ENCODE results near the gene AFF3. TPM values are rescaled to one million over a fixed set of nuclear protein-coding genes. Genes with fewer than 3 reads are reported as not detected.

The AFF3 gene
- total and polyA plus RNA-seq, 2 of the 4 experiments (the other 2 are of a cell fraction), result 12.9 to 14.3 TPM

GRCh38 chr2:99678625-99679024 is 463.8 kb downstream of the AFF3 start:
- Histone ChIP-seq H2AK9ac (replicated peaks; ENCODE audit: low read depth, low read length, poor library complexity) (no peak overlapping the region), H3K4me2 (ENCODE audit: low read depth, low read length) (no peak overlapping the region), H4K8ac (ENCODE audit: low read depth in 2 of 2, low read length in 2 of 2) (no peak overlapping the region), H3K4me1 (ENCODE audit: control insufficient read depth, insufficient read depth, low read length) (peaks cover 15% of the 10 kb centered on the region), H3K4ac (ENCODE audit: low read depth, low read length) (no peak overlapping the region), H2BK5ac (ENCODE audit: low read depth, low read length, poor library complexity, severe bottlenecking) (no peak overlapping the region), H2AK5ac (ENCODE audit: low read depth, low read length) (no peak overlapping the region), H3K27ac (ENCODE audit: insufficient read depth, low read length) (no peak overlapping the region), H4K20me1 (ENCODE audit: insufficient read depth, low read length) (no peaks in the 10 kb centered on the region), H4K91ac (ENCODE audit: insufficient read depth, low read depth, low read length) (no peak overlapping the region), H2BK120ac (ENCODE audit: low read depth, low read length) (no peak overlapping the region), H2AFZ (replicated peaks; ENCODE audit: low read length, poor library complexity) (no peak overlapping the region), H3K18ac (ENCODE audit: low read depth, low read length) (no peak overlapping the region), H3K9me1 (ENCODE audit: insufficient read depth, low read length) (no peaks in the 10 kb centered on the region), H3K23ac (ENCODE audit: low read depth, low read length) (no peak overlapping the region), H3K9ac (ENCODE audit: low read depth, low read length) (no peak overlapping the region), H3K79me1 (ENCODE audit: low read depth in 1 of 2, low read length in 2 of 2) (no peaks in the 10 kb centered on the region; a peak in 1 of 4 replicates), H3K56ac (ENCODE audit: extremely low read depth, insufficient read depth, low read length) (no peak overlapping the region), H3K4me3 (ENCODE audit: insufficient read depth, low read depth, low read length) (no peak overlapping the region), H2BK15ac (ENCODE audit: low read depth, low read length) (no peak overlapping the region), H3K9me3 (ENCODE audit: control insufficient read depth, insufficient read depth, low read length) (no peaks in the 10 kb centered on the region), H2BK20ac (ENCODE audit: low read depth, low read length) (no peak overlapping the region), H3K36me3 (ENCODE audit: control insufficient read depth, insufficient read depth, low read length) (peaks cover 6% of the 10 kb centered on the region; the same call in 1 of the 2 replicates), H3K27me3 (ENCODE audit: control insufficient read depth, insufficient read depth, low read length) (no peaks in the 10 kb centered on the region), H3K14ac (replicated peaks; ENCODE audit: low read depth, low read length) (no peak overlapping the region), H4K5ac (ENCODE audit: low read depth, low read length) (no peak overlapping the region)
- POLR2A ChIA-PET (ENCODE audit: unreplicated experiment), result interaction anchor here (0.6 kb wide), 1 partner anchor 547 kb away, joined by 3 read pairs; no protein-coding TSS in a partner anchor
- ATAC-seq (ENCODE audit: low read depth), result no peak
- intact Hi-C loops (cut with micrococcal nuclease) (no loop called here), in situ Hi-C loops (cut with MboI; ENCODE audit: low sequenced_read_pairs) (no loop called here), dilution Hi-C loops (cut with HindIII; ENCODE audit: low sequenced_read_pairs, unreplicated experiment) (no loop called here)
- WGBS, 2 experiments (ENCODE audit: extremely low coverage in 2 of 2, insufficient read length in 1 of 2), result 86% methylated on average over 2 of the region's 4 CpGs; no CpG with 5 or more reads in 1 of the 2 experiments
- no peak for TF ChIP-seq RCOR1 (IDR thresholded peaks at IDR 0.05; ENCODE audit: insufficient replicate concordance, low read length)
- no peak for TF ChIP-seq POLR2A (IDR thresholded peaks at IDR 0.05; ENCODE audit: low read depth, low read length)
- CTCF ChIA-PET, result no interaction called here
- DNase-seq, result no peak
- BruUV-seq (replicated peaks), result no TSS peak

All from IMR-90 (cell line).